ENCODE data around the gene FFAR1.

- TF ChIP-seq, protein P1, sequence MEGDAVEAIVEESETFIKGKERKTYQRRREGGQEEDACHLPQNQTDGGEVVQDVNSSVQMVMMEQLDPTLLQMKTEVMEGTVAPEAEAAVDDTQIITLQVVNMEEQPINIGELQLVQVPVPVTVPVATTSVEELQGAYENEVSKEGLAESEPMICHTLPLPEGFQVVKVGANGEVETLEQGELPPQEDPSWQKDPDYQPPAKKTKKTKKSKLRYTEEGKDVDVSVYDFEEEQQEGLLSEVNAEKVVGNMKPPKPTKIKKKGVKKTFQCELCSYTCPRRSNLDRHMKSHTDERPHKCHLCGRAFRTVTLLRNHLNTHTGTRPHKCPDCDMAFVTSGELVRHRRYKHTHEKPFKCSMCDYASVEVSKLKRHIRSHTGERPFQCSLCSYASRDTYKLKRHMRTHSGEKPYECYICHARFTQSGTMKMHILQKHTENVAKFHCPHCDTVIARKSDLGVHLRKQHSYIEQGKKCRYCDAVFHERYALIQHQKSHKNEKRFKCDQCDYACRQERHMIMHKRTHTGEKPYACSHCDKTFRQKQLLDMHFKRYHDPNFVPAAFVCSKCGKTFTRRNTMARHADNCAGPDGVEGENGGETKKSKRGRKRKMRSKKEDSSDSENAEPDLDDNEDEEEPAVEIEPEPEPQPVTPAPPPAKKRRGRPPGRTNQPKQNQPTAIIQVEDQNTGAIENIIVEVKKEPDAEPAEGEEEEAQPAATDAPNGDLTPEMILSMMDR (IDR thresholded peaks at IDR 0.05): no peak
- TF ChIP-seq POLR2A (IDR thresholded peaks at IDR 0.05) (no peak), POLR2AphosphoS5 (IDR thresholded peaks at IDR 0.05) (no peak), EP300 (IDR thresholded peaks at IDR 0.05) (no peak)
These were observed 21.8 kb downstream of the FFAR1 start for GRCh38 chr19:35369522-35369921.

All from gastroesophageal sphincter (tissue), 3 donors.